Mesenchymal stem cell (in vitro differentiated cells and primary cell): ENCODE results near the gene ARHGEF4. TPM values are rescaled to one million over a fixed set of nuclear protein-coding genes. Genes with fewer than 3 reads are reported as not detected.

ENCODE experiments used
- DNase-seq: peaks from one replicate; pipeline ENCODE4 v3.0.0-alpha.2; 2013
- H2AFZ ChIP-seq: one replicate; pipeline ENCODE4 v1.6.1; 2013; ENCODE audit warnings: low read depth, mild to moderate bottlenecking, control low read depth, inconsistent platforms, low read length, moderate library complexity
- H2AK5ac ChIP-seq: 2 replicates; pipeline ENCODE4 v1.6.1; 2013; ENCODE audit warnings: low read length, moderate library complexity, mild to moderate bottlenecking, inconsistent platforms; ENCODE audit not compliant: severe bottlenecking
- H2BK120ac ChIP-seq: one replicate; pipeline ENCODE4 v1.6.1; 2013; ENCODE audit warnings: low read depth, mild to moderate bottlenecking, inconsistent platforms, low read length, moderate library complexity
- H2BK12ac ChIP-seq, 2 experiments: one replicate each; pipeline ENCODE4 v1.6.1; 2013; ENCODE audit warnings: inconsistent platforms in 2 of 2, low read length in 2 of 2, mild to moderate bottlenecking in 2 of 2, moderate library complexity in 2 of 2, control low read depth in 1 of 2
- H2BK15ac ChIP-seq: one replicate; pipeline ENCODE4 v1.6.1; 2013; ENCODE audit warnings: mild to moderate bottlenecking, low read depth, inconsistent platforms; ENCODE audit not compliant: poor library complexity, severe bottlenecking
- H2BK5ac ChIP-seq: 2 replicates; pipeline ENCODE4 v1.6.1; 2013; ENCODE audit warnings: low read depth, mild to moderate bottlenecking, low read length, control low read depth, inconsistent platforms; ENCODE audit not compliant: poor library complexity, severe bottlenecking
- H3K14ac ChIP-seq, 2 experiments: one replicate each; pipeline ENCODE4 v1.6.1; 2013; ENCODE audit warnings: inconsistent platforms in 2 of 2, low read length in 2 of 2, control low read depth in 1 of 2, mild to moderate bottlenecking in 1 of 2, moderate library complexity in 1 of 2
- H3K18ac ChIP-seq, 2 experiments: one replicate each; pipeline ENCODE4 v1.6.1; 2013; ENCODE audit warnings: inconsistent platforms in 2 of 2, low read length in 2 of 2, control low read depth in 1 of 2, low read depth in 1 of 2, mild to moderate bottlenecking in 1 of 2
- H3K23ac ChIP-seq, 2 experiments: one replicate each; pipeline ENCODE4 v1.6.1; 2013; ENCODE audit warnings: inconsistent platforms in 2 of 2, low read length in 2 of 2, mild to moderate bottlenecking in 2 of 2, moderate library complexity in 2 of 2, control low read depth in 1 of 2
- H3K27ac ChIP-seq: 2 replicates; pipeline ENCODE4 v1.5.1; 2013; ENCODE audit warnings: mild to moderate bottlenecking, moderate library complexity, low read length, control low read depth, inconsistent platforms; ENCODE audit not compliant: poor library complexity, severe bottlenecking
- H3K27me3 ChIP-seq, 2 experiments: 2 replicates each; pipeline versions ENCODE4 v1.6.1 to v1.7.0; 2013; ENCODE audit warnings: low read length in 2 of 2, mild to moderate bottlenecking in 2 of 2, moderate library complexity in 2 of 2, control low read depth in 1 of 2, inconsistent platforms in 1 of 2; ENCODE audit not compliant: control insufficient read depth in 1 of 2, insufficient read depth in 1 of 2
- H3K36me3 ChIP-seq, 2 experiments: 2 replicates each; pipeline versions ENCODE4 v1.6.1 to v1.7.0; 2013; ENCODE audit warnings: low read length in 2 of 2, control low read depth in 1 of 2, inconsistent platforms in 1 of 2, low read depth in 1 of 2, mild to moderate bottlenecking in 1 of 2; ENCODE audit not compliant: insufficient read depth in 2 of 2, control insufficient read depth in 1 of 2
- H3K4ac ChIP-seq, 2 experiments: one replicate each; pipeline ENCODE4 v1.6.1; 2013; ENCODE audit warnings: inconsistent platforms in 2 of 2, low read length in 2 of 2, mild to moderate bottlenecking in 2 of 2, moderate library complexity in 2 of 2, control low read depth in 1 of 2, low read depth in 1 of 2
- H3K4me1 ChIP-seq: 2 replicates; pipeline ENCODE4 v1.6.1; 2013; ENCODE audit warnings: low read depth, low read length, control low read depth; ENCODE audit not compliant: control insufficient read depth, insufficient read depth
- H3K4me2 ChIP-seq: 2 replicates; pipeline ENCODE4 v1.6.1; 2013; ENCODE audit warnings: low read length, mild to moderate bottlenecking, inconsistent platforms; ENCODE audit not compliant: poor library complexity, severe bottlenecking
- H3K4me3 ChIP-seq, 2 experiments: 2 replicates each; pipeline versions ENCODE4 v1.5.1 to v1.7.0; 2013; ENCODE audit warnings: low read length in 2 of 2, mild to moderate bottlenecking in 2 of 2, control low read depth in 1 of 2, low read depth in 1 of 2; ENCODE audit not compliant: insufficient read depth in 1 of 2
- H3K79me1 ChIP-seq: replicated peaks from 2 replicates; pipeline ENCODE4 v1.6.1; 2013; ENCODE audit warnings: mild to moderate bottlenecking, control low read depth, low read length, inconsistent platforms; ENCODE audit not compliant: poor library complexity, severe bottlenecking
- H3K9ac ChIP-seq: 2 replicates; pipeline ENCODE4 v1.7.0; 2013; ENCODE audit warnings: mild to moderate bottlenecking, low read length, moderate library complexity
- H3K9me3 ChIP-seq: 2 replicates; pipeline ENCODE4 v1.7.0; 2013; ENCODE audit warnings: mild to moderate bottlenecking, low read length; ENCODE audit not compliant: control insufficient read depth
- H4K8ac ChIP-seq: one replicate; pipeline ENCODE4 v1.6.1; 2013; ENCODE audit warnings: inconsistent platforms, mild to moderate bottlenecking, low read length, moderate library complexity
- H4K91ac ChIP-seq: one replicate; pipeline ENCODE4 v1.6.1; 2013; ENCODE audit warnings: mild to moderate bottlenecking, low read length, inconsistent platforms
- WGBS: methylation state at CpG from one replicate; pipeline ENCODE4 v1.1.7; 2013; ENCODE audit warnings: mixed read lengths; 5-methylcytosine and 5-hydroxymethylcytosine counted together
- polyA plus RNA-seq, 2 experiments: library from polyadenylated mRNA; stranded (reverse); fragments of 200-250 nt; gene quantifications; one replicate each; pipeline ENCODE4 v1.2.3, GENCODE V29; 2013

The ARHGEF4 gene
- polyA plus RNA-seq (2013, experiment 1 of 2): 0.37 TPM
- 0.60 TPM for polyA plus RNA-seq (2013, experiment 2 of 2)

- Histone ChIP-seq H3K14ac (no peak within 1 kb of the TSS), H3K9me3 (no peaks in the 10 kb centered on the region), H2BK12ac (no peak within 1 kb of the TSS), H2AFZ (no peak within 1 kb of the TSS), H4K8ac (no peak within 1 kb of the TSS), H3K4ac (no peak within 1 kb of the TSS), H2BK15ac (no peak within 1 kb of the TSS), H3K23ac (no peak within 1 kb of the TSS), H3K36me3 (no peaks in the 10 kb centered on the region), H4K91ac (no peak within 1 kb of the TSS), H3K18ac (no peak within 1 kb of the TSS), H2BK5ac (no peak within 1 kb of the TSS), H3K27me3 (peaks cover 56 to 77% of the 10 kb centered on the region in 2 experiments), H2BK120ac (no peak within 1 kb of the TSS), H2AK5ac (no peak within 1 kb of the TSS), H3K27ac (no peak within 1 kb of the TSS), H3K4me1 (peaks cover 19% of the 10 kb centered on the region), H3K79me1 (no peaks in the 10 kb centered on the region), H3K4me2 (peak within 1 kb of the TSS; percentile 13), H3K9ac (no peak within 1 kb of the TSS), H3K4me3 (peak within 1 kb of the TSS; percentile 37 to 54)
- 6% methylated on average over 58 of the region's 70 CpGs for WGBS
- no peak for DNase-seq
These were observed at the start of gene ARHGEF4 for GRCh38 chr2:130836501-130837174. ARHGEF4 (plus strand) TSS chr2:130836914; CDS start chr2:130836954, 40 bp downstream.

- H3K79me1 ChIP-seq: no peaks in the 10 kb centered on the region
- no peak overlapping the region for H2BK120ac ChIP-seq
- no peak overlapping the region for H3K23ac ChIP-seq
- no peak overlapping the region for H2BK15ac ChIP-seq
- peaks cover 0 to 16% of the 10 kb centered on the region in 2 experiments for H3K27me3 ChIP-seq
- H2AK5ac ChIP-seq: no peak overlapping the region
- no peak overlapping the region for H3K18ac ChIP-seq
- no peaks in the 10 kb centered on the region for H3K9me3 ChIP-seq
- H3K36me3 ChIP-seq: no peaks in the 10 kb centered on the region
- H3K4me3 ChIP-seq: no peak overlapping the region
- H3K4me2 ChIP-seq: no peak overlapping the region
- H2BK5ac ChIP-seq: no peak overlapping the region
- H3K14ac ChIP-seq: no peak overlapping the region
- no peak overlapping the region for H4K8ac ChIP-seq
- no peak overlapping the region for H2BK12ac ChIP-seq
- peaks cover 1% of the 10 kb centered on the region for H3K4me1 ChIP-seq
- no peak overlapping the region for H2AFZ ChIP-seq
- WGBS: 82% methylated on average over 17 of the region's 17 CpGs
- H3K27ac ChIP-seq: no peak overlapping the region
- no peak overlapping the region for H3K4ac ChIP-seq
- no peak for DNase-seq
- H3K9ac ChIP-seq: no peak overlapping the region
- no peak overlapping the region for H4K91ac ChIP-seq
These were observed 48.9 kb upstream of the ARHGEF4 start for GRCh38 chr2:130787841-130788240.

GRCh38 chr2:130790312-130790711 is 46.4 kb upstream of the ARHGEF4 start:
- Histone ChIP-seq H2BK15ac (no peak overlapping the region), H2AFZ (no peak overlapping the region), H3K23ac (no peak overlapping the region), H3K36me3 (no peaks in the 10 kb centered on the region), H2BK12ac (no peak overlapping the region), H3K4me2 (no peak overlapping the region), H3K14ac (no peak overlapping the region), H3K27ac (no peak overlapping the region), H3K4me3 (no peak overlapping the region), H2BK120ac (no peak overlapping the region), H3K4me1 (peaks cover 1% of the 10 kb centered on the region), H3K4ac (no peak overlapping the region), H4K91ac (no peak overlapping the region), H2AK5ac (no peak overlapping the region), H3K18ac (no peak overlapping the region), H3K79me1 (no peaks in the 10 kb centered on the region), H3K9me3 (no peaks in the 10 kb centered on the region), H2BK5ac (no peak overlapping the region), H3K27me3 (peaks cover 0 to 21% of the 10 kb centered on the region in 2 experiments), H3K9ac (no peak overlapping the region), H4K8ac (no peak overlapping the region)
- 89% methylated on average over 1 of the region's 2 CpGs for whole genome bisulfite sequencing
- no peak for DNase-seq

GRCh38 chr2:130790804-130791616 is 45.7 kb upstream of the ARHGEF4 start:
- Histone ChIP-seq H3K23ac (no peak overlapping the region), H3K14ac (no peak overlapping the region), H3K27me3 (peaks cover 0 to 21% of the 10 kb centered on the region in 2 experiments), H4K91ac (no peak overlapping the region), H2AK5ac (no peak overlapping the region), H2BK12ac (no peak overlapping the region), H3K27ac (no peak overlapping the region), H2BK15ac (no peak overlapping the region), H3K36me3 (no peaks in the 10 kb centered on the region), H4K8ac (no peak overlapping the region), H2AFZ (no peak overlapping the region), H3K4me1 (no peaks in the 10 kb centered on the region), H2BK5ac (no peak overlapping the region), H3K4me2 (no peak overlapping the region), H3K9me3 (no peaks in the 10 kb centered on the region), H3K79me1 (no peaks in the 10 kb centered on the region), H3K9ac (no peak overlapping the region), H3K18ac (no peak overlapping the region), H3K4me3 (no peak overlapping the region), H2BK120ac (no peak overlapping the region), H3K4ac (no peak overlapping the region)
- WGBS: 80% methylated on average over 9 of the region's 9 CpGs
- no peak for DNase-seq
